Ovary (tissue), 9 donors: ENCODE measurements around the gene LDAH. TPM values are rescaled to one million over a fixed set of nuclear protein-coding genes. Genes with fewer than 3 reads are reported as not detected.

Experiments
- DNase-seq, 5 donors: peaks; one replicate each; pipeline ENCODE4 v3.0.0-alpha.2; 2019 to 2020
- H3K27ac ChIP-seq, 2 donors: fragments of 200-600 bp; one replicate each; pipeline versions ENCODE4 v1.5.1 to v1.8.0; 2019 to 2022
- H3K27me3 ChIP-seq: fragments of 200-600 bp; one replicate; pipeline ENCODE4 v1.8.0; 2022
- H3K36me3 ChIP-seq: fragments of 200-600 bp; sonication (generic); one replicate; pipeline ENCODE4 v1.5.1; 2019
- H3K4me1 ChIP-seq: one replicate; pipeline ENCODE4 v1.8.1; 2013; ENCODE audit warnings: mild to moderate bottlenecking, moderate library complexity; ENCODE audit not compliant: insufficient read depth
- H3K4me3 ChIP-seq: fragments of 200-600 bp; sonication (generic); one replicate; pipeline ENCODE4 v1.5.1; 2017
- H3K9me3 ChIP-seq, 2 donors: fragments of 200-600 bp in 1 of 2; sonication (generic) in 1 of 2; one replicate each; pipeline versions ENCODE4 v1.5.1 to v1.8.1; 2013 to 2019; ENCODE audit warnings: mild to moderate bottlenecking in 1 of 2, moderate library complexity in 1 of 2
- EP300 ChIP-seq: sonication (generic); formaldehyde crosslinking; IDR thresholded peaks from one replicate; pipeline ENCODE4 v1.6.1; 2017; ENCODE audit warnings: antibody characterized with exemption
- POLR2A ChIP-seq: fragments of 450-650 bp; IDR thresholded peaks from one replicate; pipeline ENCODE4 v1.6.1; 2017; ENCODE audit warnings: antibody characterized with exemption, mild to moderate bottlenecking, moderate library complexity
- WGBS, 3 donors: extraction: QIAGEN DNeasy Blood & Tissue Kit in 1 of 3; methylation state at CpG; one replicate each; pipeline versions ENCODE4 v1.1.5 to v1.1.7; 2013 to 2017; 5-methylcytosine and 5-hydroxymethylcytosine counted together
- intact Hi-C, 4 donors: fragments of 100-400 bp; cut with DNase I; formaldehyde crosslinking; loops; one replicate each; pipeline versions ENCODE4 v1.11.0 to v1.15.1; 2022 to 2023
- polyA plus RNA-seq, 2 donors: library from polyadenylated mRNA; stranded (reverse); fragments of 200-250 nt in 1 of 2; fragments of 350-450 nt in 1 of 2; fragmentation: Illumina TruSeq in 1 of 2; extraction: RNeasy Lipid Tissue Mini Kit (QIAGEN cat#74804) in 1 of 2; gene quantifications; one replicate each; pipeline ENCODE4 v1.2.3, GENCODE V29; 2013 to 2014
- total RNA-seq, 7 donors: library from RNA; depleted of rRNA in 2 of 7; stranded (reverse); fragments of >200 nt in 2 of 7; fragmentation: NEBNext Ultra II Directional in 3 of 7; extraction: Animal tissue kit (Norgen Biotek cat#: 25700) in 3 of 7; gene quantifications; one replicate each; pipeline versions ENCODE4 v1.1.0 to v1.2.4, GENCODE V29; 2016 to 2023
- TF ChIP-seq, protein P1 (sequence below), 3 donors: fragments of 450-650 bp in 2 of 3; fragments of 200-600 bp in 1 of 3; IDR thresholded peaks; one replicate each; pipeline versions ENCODE4 v1.5.1 to v1.8.0; 2016 to 2022; ENCODE audit warnings: antibody characterized with exemption in 3 of 3, mild to moderate bottlenecking in 1 of 3
- donor health status: DM: no; HTN: no; CAD: no; lungs with moderate emphysema.
- donor health status: DM: no; HTN: no; CAD: no.
- donor health status: Bipolar disorder and iron deficiency.
- donor health status: DM: yes; HTN: yes; CAD: no.
- donor health status: DM: no; HTN: no; CAD: no.
- donor health status: DM: yes; HTN: yes; CAD: no.

Gene LDAH
- total and polyA plus RNA-seq, 9 donors, result 4.0 to 21.0 (median 11.0) TPM

DNA sequence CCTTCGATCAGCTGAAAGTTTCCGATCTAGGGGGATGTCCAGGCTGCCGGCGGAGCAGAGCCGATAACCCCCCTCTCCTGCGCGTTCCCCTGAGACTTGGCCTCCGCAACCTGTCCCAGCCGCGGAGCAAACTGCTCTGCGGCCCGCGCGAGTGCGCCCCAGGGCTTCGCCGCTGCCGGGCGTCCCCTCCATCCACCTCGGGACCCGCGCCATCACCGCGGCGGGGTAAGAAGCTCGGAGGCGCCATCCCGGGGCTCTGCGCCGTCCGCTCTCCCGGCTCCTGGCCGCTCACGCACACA, 156.9 kb downstream of the LDAH start:
- 0 to 2% (median 1%) methylated on average over 8 to 34 of the region's 34 CpGs for WGBS, 3 donors
- H3K36me3 ChIP-seq, result no peaks in the 10 kb centered on the region
- no peaks in the 10 kb centered on the region for H3K27me3 ChIP-seq
- H3K4me3 ChIP-seq, result peak overlapping the region; percentile 43
- TF ChIP-seq POLR2A (no peak), EP300 (no peak)
- no peaks in the 10 kb centered on the region for H3K9me3 ChIP-seq
- intact Hi-C loops, result loop anchor here in 1 of 4 donors (5.0 kb wide), 1 partner anchor 296 kb away; no protein-coding TSS in a partner anchor
- no peak for DNase-seq
- H3K4me1 ChIP-seq, result peaks cover 8% of the 10 kb centered on the region
- H3K27ac ChIP-seq, result no peak overlapping the region

DNA sequence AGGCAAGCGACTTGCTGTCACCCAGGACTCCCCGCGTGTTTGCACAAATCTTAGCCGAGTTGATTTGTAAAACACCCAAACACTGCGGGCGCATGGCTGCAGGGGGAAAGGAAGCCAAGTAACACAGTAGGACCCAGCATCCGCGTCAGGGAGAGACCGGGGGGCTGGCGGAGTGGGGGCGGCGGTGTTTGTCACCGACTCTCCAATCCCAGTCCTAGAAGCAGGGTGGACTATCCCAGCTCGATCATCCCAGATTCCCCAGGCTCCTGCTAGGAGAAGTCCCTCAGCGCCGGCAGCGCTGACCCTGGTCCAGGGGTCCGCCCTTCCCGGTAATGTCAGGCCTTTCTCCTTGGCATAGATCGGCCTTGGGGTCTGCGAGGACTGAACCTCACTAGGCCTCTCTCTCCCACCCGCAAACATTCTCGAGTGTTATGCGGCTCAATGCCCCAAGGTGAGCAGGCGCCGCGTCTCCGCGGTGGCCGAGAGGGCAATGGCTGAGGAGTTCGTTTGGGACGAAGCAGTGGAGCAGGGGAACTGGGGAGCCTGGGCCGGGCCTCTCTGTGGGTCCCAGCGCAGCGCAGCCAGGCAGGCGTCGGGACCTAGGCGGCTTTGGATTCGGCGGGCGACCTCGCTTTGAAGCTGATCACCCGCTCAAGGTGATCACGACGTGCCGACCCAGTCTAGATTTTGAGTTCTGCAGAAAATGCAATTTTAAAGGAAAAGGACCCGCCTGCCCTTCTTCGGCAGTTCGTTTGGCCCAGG, 157.5 kb downstream of the LDAH start:
- Histone ChIP-seq H3K36me3 (no peaks in the 10 kb centered on the region), H3K4me1 (peaks cover 8% of the 10 kb centered on the region), H3K27ac (no peak overlapping the region), H3K4me3 (peak overlapping the region; percentile 43), H3K9me3 (no peaks in the 10 kb centered on the region), H3K27me3 (no peaks in the 10 kb centered on the region)
- no peak for TF ChIP-seq EP300
- TF ChIP-seq, protein P1, sequence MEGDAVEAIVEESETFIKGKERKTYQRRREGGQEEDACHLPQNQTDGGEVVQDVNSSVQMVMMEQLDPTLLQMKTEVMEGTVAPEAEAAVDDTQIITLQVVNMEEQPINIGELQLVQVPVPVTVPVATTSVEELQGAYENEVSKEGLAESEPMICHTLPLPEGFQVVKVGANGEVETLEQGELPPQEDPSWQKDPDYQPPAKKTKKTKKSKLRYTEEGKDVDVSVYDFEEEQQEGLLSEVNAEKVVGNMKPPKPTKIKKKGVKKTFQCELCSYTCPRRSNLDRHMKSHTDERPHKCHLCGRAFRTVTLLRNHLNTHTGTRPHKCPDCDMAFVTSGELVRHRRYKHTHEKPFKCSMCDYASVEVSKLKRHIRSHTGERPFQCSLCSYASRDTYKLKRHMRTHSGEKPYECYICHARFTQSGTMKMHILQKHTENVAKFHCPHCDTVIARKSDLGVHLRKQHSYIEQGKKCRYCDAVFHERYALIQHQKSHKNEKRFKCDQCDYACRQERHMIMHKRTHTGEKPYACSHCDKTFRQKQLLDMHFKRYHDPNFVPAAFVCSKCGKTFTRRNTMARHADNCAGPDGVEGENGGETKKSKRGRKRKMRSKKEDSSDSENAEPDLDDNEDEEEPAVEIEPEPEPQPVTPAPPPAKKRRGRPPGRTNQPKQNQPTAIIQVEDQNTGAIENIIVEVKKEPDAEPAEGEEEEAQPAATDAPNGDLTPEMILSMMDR (IDR thresholded peaks at IDR 0.05), result no peak
- no peak for TF ChIP-seq POLR2A
- intact Hi-C loops, result loop anchor here in 2 of 4 donors (2.0 to 5.0 kb wide), 2 partner anchors 297 to 299 kb away; no protein-coding TSS in a partner anchor
- WGBS, 3 donors, result 10 to 25% (median 13%) methylated on average over 43 to 49 of the region's 49 CpGs
- peak in 1 of 5 donors; percentile 30 for DNase-seq

DNA sequence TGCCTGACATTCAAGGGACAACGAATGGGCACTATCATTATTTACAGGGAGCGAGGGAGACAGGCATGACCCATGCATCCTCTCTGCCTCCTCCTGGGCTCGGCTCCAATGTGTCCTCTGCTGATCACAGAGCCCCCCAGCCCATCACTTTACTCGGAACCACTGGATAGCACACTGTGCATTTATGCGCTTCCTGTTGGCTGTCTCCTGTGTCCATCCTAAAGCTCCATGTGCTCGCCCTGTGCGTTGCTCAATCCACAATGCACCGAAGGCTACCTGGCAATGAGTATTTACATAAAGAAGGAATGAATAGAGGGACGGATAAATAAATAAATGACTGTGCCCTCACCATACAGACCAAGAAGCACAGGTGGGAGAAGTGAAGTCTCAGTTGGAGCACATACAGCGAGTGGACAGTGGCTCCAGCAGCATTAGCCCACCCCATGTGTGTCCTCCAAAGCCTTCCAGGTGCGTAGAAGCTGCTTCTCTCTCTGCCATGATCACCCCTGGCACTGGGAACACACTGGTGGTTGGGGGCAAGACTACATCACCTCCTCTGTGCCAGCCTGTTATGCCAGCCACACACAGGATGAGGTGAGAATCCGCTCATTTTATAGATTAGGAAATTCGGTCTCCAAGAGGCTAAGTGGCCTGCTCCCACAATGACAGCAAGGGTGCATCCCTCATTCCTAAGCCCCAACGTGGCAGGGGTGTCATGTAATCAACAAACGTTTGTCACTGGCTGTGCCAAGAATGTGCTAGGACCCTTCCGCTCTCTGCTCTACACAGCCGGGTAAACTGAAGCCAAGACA, 158.3 kb downstream of the LDAH start:
- WGBS, 3 donors, result 30 to 47% (median 39%) methylated on average over 17 of the region's 17 CpGs

DNA sequence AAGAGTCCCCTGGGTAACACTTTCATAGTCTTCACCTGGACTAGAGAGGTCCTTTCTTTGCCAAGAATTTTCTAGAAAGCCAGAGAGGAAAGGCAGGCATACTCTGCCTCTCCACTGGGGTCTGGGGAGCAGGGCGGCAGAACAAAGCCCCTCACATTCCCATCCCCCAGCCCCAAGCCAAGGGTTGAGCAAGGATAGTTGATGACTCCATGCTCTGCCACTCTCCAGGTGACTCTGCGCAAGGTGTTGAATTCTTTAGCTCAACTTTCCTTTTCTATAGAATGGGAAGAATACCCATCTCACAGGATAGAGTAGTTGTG, 158.9 kb downstream of the LDAH start:
- no peak for TF ChIP-seq EP300
- no peak for TF ChIP-seq POLR2A
- TF ChIP-seq, protein P1 (IDR thresholded peaks at IDR 0.05), result no peak
- no peaks in the 10 kb centered on the region for H3K9me3 ChIP-seq
- no peaks in the 10 kb centered on the region for H3K27me3 ChIP-seq
- no peak overlapping the region for H3K4me3 ChIP-seq
- WGBS, 3 donors, result 61 to 72% (median 65%) methylated on average over 2 of the region's 2 CpGs
- no peak for DNase-seq
- peaks cover 8% of the 10 kb centered on the region for H3K4me1 ChIP-seq
- H3K36me3 ChIP-seq, result no peaks in the 10 kb centered on the region
- intact Hi-C loops, result loop anchor here in 1 of 4 donors (2.0 kb wide), 1 partner anchor 301 kb away; no protein-coding TSS in a partner anchor
- H3K27ac ChIP-seq, result no peak overlapping the region

More for the DNA sequence above, 158.3 kb downstream of the LDAH start:
- no peak for TF ChIP-seq EP300
- Histone ChIP-seq H3K27ac (no peak overlapping the region), H3K36me3 (no peaks in the 10 kb centered on the region), H3K27me3 (no peaks in the 10 kb centered on the region), H3K9me3 (no peaks in the 10 kb centered on the region), H3K4me3 (no peak overlapping the region), H3K4me1 (peaks cover 8% of the 10 kb centered on the region)
- intact Hi-C loops, result loop anchor here in 2 of 4 donors (2.0 to 5.0 kb wide), 2 partner anchors 298 to 300 kb away; no protein-coding TSS in a partner anchor
- no peak for DNase-seq

DNA sequence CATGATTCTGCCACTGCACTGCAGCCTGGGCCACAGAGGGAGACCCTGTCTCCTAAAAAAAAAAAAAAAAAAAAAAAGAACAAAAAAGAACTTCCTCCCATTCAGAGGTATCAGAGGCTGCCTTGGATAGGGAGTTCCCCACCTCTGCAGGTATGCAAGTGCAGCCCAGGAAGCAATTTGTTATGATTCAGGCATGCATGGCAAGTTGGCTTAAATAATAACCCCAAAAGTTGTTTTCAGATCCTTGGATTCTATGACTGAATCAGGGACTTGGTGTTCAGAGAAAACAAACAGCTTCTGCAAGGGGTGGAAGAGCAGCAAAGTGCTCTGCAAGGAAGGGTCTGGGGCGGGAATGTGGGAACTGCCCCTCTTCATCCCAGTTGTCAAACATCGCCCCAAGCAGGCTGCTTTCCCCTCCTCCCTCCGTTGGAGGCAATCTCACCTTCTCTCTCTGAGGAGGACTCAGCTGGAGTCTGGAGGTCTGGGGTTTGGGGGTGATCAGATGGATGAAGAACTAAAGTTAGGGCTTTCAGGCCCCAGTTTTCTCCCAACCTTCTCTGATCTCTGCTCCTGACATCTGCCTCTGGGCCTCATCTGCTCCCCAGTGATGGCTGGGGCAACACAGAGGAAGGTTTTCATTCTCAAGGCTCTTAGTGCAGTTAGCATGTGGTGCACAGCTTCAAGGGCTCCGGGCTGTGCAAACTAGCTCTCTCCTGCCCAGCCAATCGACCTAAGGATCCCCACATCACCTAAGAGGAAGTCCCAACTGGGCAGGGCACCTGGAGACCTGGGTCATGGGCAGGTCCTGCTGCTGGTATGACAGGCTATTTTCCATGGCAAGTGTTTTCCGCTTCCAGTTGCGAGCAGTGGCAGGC, 159.5 kb downstream of the LDAH start:
- 42 to 55% (median 45%) methylated on average over 7 of the region's 7 CpGs for WGBS, 3 donors
- TF ChIP-seq POLR2A (no peak), EP300 (no peak)
- TF ChIP-seq, protein P1 (IDR thresholded peaks at IDR 0.05), result no peak
- Histone ChIP-seq H3K4me3 (no peak overlapping the region), H3K36me3 (no peaks in the 10 kb centered on the region), H3K4me1 (peaks cover 8% of the 10 kb centered on the region), H3K27ac (no peak overlapping the region), H3K27me3 (no peaks in the 10 kb centered on the region), H3K9me3 (no peaks in the 10 kb centered on the region)
- intact Hi-C loops, result loop anchor here in 3 of 4 donors (2.0 kb wide), 3 partner anchors 295 to 301 kb away; no protein-coding TSS in a partner anchor
- no peak for DNase-seq
